ENCODE measurements around the gene SYNCRIP.

Gene SYNCRIP

DNA sequence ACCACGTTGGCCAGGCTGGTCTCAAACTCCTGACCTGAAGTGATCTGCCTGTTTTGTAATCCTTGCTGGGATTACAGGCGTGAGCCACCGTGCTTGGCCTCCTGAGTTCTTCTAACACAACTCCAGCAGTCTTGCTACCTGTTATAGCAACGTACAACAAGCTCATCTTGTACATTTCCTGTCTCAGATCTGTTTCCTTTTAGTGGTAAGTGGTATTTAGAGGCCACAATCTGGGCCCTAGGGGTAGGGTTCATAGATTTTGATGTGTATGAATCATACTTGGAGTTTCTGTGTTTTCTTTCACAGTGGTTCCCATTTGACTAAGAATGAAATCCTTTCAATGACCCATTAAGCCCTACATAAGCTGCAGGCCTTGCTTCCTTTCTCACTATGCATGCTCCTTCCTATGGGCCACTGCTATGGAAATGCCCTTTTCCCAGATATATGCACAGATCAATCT, 27.1 kb upstream of the SYNCRIP start:
- H3K4me3 ChIP-seq (ENCODE audit: low read depth, low read length) = no peak overlapping the region; the same call in 1 of the 2 replicates
- DNase-seq (ENCODE audit: low read depth) = peak; percentile 85
- no peak for TF ChIP-seq CTCF (IDR thresholded peaks at IDR 0.05; ENCODE audit: low read depth, low read length, missing control alignments)

- H3K4me3 ChIP-seq (ENCODE audit: low read depth, low read length) = no peak overlapping the region
- TF ChIP-seq CTCF (IDR thresholded peaks at IDR 0.05; ENCODE audit: low read depth, low read length, missing control alignments) = no peak
- no peak for DNase-seq (ENCODE audit: low read depth)
Measured at GRCh38 chr6:85662251-85662650, 19.6 kb upstream of the SYNCRIP start.

DNA sequence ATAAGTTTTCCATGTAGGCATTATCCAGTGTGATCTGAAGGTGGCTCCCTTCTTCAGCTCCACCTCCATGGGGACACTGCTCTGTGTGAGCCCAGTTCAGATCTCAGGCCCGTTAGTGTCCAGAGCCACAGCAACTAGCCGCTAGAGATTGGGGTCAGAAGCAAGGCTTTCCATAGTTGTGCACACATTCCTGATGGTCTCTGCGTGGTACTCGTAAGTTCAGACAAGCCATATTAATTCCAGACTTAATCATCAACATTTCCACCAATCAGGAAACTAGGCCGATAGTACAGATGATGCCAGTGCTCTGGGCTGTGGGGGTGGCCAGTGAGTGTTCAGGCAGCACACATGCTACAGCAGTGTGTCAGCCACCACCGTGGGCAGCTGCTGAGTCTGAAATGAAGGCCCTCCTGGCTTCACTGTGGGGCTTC, 17.5 kb upstream of the SYNCRIP start:
- no peak for TF ChIP-seq CTCF (IDR thresholded peaks at IDR 0.05; ENCODE audit: low read depth, low read length, missing control alignments)
- no peak overlapping the region for H3K4me3 ChIP-seq (ENCODE audit: low read depth, low read length)
- DNase-seq (ENCODE audit: low read depth) = no peak

DNA sequence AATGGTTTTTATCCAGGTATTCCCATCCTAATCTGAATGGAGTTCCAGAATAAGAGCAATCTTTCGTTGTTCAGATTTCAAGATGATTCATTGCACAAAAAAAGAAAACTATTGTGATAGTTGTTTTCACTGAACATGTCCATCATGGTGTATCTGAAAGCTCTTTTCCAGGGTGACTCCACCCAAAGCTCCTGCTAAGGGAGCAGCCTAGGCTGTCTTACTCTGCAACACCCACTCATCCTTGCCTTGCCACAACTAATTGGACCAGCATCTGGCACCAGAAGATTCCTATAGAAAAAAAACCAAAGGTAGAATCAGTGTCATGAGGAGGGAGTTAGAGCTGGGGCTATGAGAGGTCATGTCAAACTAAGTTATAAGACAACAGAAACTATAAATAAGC, 7.9 kb upstream of the SYNCRIP start:
- DNase-seq (ENCODE audit: low read depth) = no peak
- no peak for TF ChIP-seq CTCF (IDR thresholded peaks at IDR 0.05; ENCODE audit: low read depth, low read length, missing control alignments)
- H3K4me3 ChIP-seq (ENCODE audit: low read depth, low read length) = no peak overlapping the region

DNA sequence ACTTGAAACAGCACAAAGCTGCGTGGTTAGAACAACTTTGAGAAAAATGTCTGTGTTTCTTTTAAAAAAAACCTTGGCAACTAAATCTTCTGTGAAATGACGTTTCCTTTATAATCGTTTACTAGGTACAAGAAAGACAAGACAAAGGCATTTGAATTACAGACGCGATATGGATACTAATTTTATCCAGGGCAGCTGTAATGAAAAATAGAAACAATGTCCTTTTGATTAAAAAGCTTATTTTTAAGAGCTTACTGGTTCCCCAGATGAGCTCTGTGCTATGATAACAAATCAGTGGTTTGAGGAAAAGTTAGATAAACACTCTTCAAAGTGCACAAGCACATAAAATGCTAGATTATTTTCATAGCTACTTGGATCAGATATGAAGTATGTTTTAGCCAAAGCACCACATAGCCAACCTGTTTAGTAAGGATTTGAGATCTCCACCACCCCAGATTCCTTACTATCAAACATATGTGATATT, 1.6 kb upstream of the SYNCRIP start:
- DNase-seq (ENCODE audit: low read depth) = no peak
- TF ChIP-seq CTCF (IDR thresholded peaks at IDR 0.05; ENCODE audit: low read depth, low read length, missing control alignments) = no peak
- peak overlapping the region; percentile 69 for H3K4me3 ChIP-seq (ENCODE audit: low read depth, low read length)

DNA sequence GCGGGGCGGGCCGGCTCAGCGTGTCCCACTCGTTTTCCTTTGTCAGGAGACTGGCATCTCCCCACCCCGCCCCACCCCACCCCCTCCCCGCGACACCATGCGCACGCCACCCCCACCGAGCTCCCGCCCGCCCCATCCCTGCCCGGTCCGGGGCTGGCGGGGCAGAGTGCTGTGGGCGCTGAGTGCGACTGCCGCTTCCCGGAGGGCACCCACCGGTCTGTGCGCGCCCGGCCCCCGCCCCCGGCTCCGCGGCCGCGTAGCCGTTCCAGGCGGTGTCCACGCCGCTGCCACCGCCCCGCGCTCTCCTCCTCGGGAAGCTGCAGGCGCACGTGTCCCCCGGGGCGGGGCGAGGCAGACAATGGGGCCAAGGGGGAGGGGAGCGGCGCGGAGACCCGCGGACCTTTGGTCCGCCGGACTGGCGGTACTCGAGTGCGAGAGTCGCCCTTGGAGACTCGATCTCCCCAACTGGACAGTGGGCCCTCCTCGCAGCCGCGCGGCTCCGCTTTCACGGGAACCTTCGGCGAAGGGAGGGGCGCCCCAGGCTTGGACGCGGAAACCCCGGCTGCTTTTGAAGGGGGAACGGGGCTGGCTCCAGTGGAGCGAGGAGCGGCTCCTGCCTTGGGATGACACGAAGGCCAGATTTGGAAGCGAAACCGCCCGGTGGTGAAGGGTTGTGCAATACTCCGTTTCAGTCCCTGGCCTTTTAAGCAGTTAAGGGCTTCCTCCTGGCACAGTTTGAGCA, 1.0 kb upstream of the SYNCRIP start:
- peak overlapping the region; percentile 69 for H3K4me3 ChIP-seq (ENCODE audit: low read depth, low read length)
- no peak for TF ChIP-seq CTCF (IDR thresholded peaks at IDR 0.05; ENCODE audit: low read depth, low read length, missing control alignments)
- DNase-seq (ENCODE audit: low read depth) = peak; percentile 92
